CD14-positive monocyte (primary cell): ENCODE measurements around the gene DPP10. TPM values are rescaled to one million over a fixed set of nuclear protein-coding genes. Genes with fewer than 3 reads are reported as not detected.

Experiments
- DNase-seq, 3 donors: peaks; one replicate each; pipeline ENCODE4 v3.0.0-alpha.2; 2011 to 2022
- H2AFZ ChIP-seq: 2 replicates; pipeline ENCODE4 v1.6.0; 2012; ENCODE audit warnings: mild to moderate bottlenecking, low read depth, low read length, inconsistent platforms; ENCODE audit not compliant: insufficient read depth, poor library complexity, severe bottlenecking
- H3K27ac ChIP-seq, 2 donors: 1 replicate in 1 of 2; 2 replicates in 1 of 2; pipeline ENCODE4 v1.5.1; 2012 to 2013; ENCODE audit warnings: low read length in 2 of 2, control low read depth in 1 of 2, inconsistent platforms in 1 of 2, low read depth in 1 of 2, mild to moderate bottlenecking in 1 of 2
- H3K27me3 ChIP-seq, 2 donors: one replicate each; pipeline versions ENCODE4 v1.6.0 to v1.6.1; 2011 to 2013; ENCODE audit warnings: low read length in 2 of 2; ENCODE audit not compliant: control insufficient read depth in 2 of 2, insufficient read depth in 2 of 2
- H3K36me3 ChIP-seq, 2 donors: replicated peaks in 1 of 2; 1 replicate in 1 of 2; 2 replicates in 1 of 2; pipeline versions ENCODE4 v1.5.1 to v1.6.1; 2012 to 2013; ENCODE audit warnings: low read length in 2 of 2, control low read depth in 1 of 2, inconsistent platforms in 1 of 2, mild to moderate bottlenecking in 1 of 2; ENCODE audit not compliant: insufficient read depth in 2 of 2, control insufficient read depth in 1 of 2
- H3K4me1 ChIP-seq, 2 donors: 1 replicate in 1 of 2; 2 replicates in 1 of 2; pipeline versions ENCODE4 v1.5.1 to v1.6.1; 2012 to 2013; ENCODE audit warnings: low read length in 2 of 2, control low read depth in 1 of 2, inconsistent platforms in 1 of 2, mild to moderate bottlenecking in 1 of 2, moderate library complexity in 1 of 2; ENCODE audit not compliant: insufficient read depth in 2 of 2, control insufficient read depth in 1 of 2
- H3K4me2 ChIP-seq: replicated peaks from 2 replicates; pipeline ENCODE3; 2012; ENCODE audit warnings: low read length, moderate library complexity, mild to moderate bottlenecking; ENCODE audit not compliant: poor library complexity, severe bottlenecking; ENCODE audit errors: extremely low read depth
- H3K4me3 ChIP-seq, 3 experiments: fragments of 200-600 bp in 1 of 3; sonication (generic) in 1 of 3; replicated peaks in 1 of 3; 1 replicate in 2 of 3; 2 replicates in 1 of 3; pipeline ENCODE4 v1.5.1; 2011 to 2013; ENCODE audit warnings: low read length in 3 of 3, mild to moderate bottlenecking in 3 of 3, control low read depth in 2 of 3, low read depth in 2 of 3, inconsistent platforms in 1 of 3, moderate library complexity in 1 of 3
- H3K79me2 ChIP-seq: 2 replicates; pipeline ENCODE4 v1.6.0; 2012; ENCODE audit warnings: mild to moderate bottlenecking, control low read depth, inconsistent platforms, low read length, moderate library complexity; ENCODE audit not compliant: insufficient read depth
- H3K9ac ChIP-seq: 2 replicates; pipeline ENCODE4 v1.6.0; 2017; ENCODE audit warnings: low read length, mild to moderate bottlenecking; ENCODE audit not compliant: insufficient read depth, poor library complexity, severe bottlenecking
- H3K9me3 ChIP-seq, 2 donors: replicated peaks in 1 of 2; 1 replicate in 1 of 2; 2 replicates in 1 of 2; pipeline versions ENCODE4 v1.5.1 to v1.6.1; 2012 to 2013; ENCODE audit warnings: low read length in 2 of 2, control low read depth in 1 of 2; ENCODE audit not compliant: control insufficient read depth in 1 of 2, insufficient read depth in 1 of 2
- H4K20me1 ChIP-seq: 2 replicates; pipeline ENCODE4 v1.6.0; 2012; ENCODE audit warnings: mild to moderate bottlenecking, low read length, control low read depth, moderate library complexity; ENCODE audit not compliant: insufficient read depth
- H3K27ac Mint-ChIP-seq, 7 donors: one replicate each; pipeline ENCODE4 v1.8.0; 2020; ENCODE audit warnings: mild to moderate bottlenecking in 7 of 7, mixed read lengths in 7 of 7, moderate library complexity in 6 of 7, inconsistent platforms in 2 of 7
- H3K27me3 Mint-ChIP-seq, 3 donors: one replicate each; pipeline ENCODE4 v1.8.0; 2021 to 2022; ENCODE audit warnings: low read depth in 3 of 3, mild to moderate bottlenecking in 3 of 3, mixed read lengths in 3 of 3, moderate library complexity in 3 of 3, inconsistent platforms in 1 of 3
- H3K36me3 Mint-ChIP-seq, 2 donors: one replicate each; pipeline ENCODE4 v1.8.0; 2020; ENCODE audit warnings: mixed read lengths in 2 of 2, inconsistent platforms in 1 of 2, mild to moderate bottlenecking in 1 of 2
- H3K4me1 Mint-ChIP-seq: one replicate; pipeline ENCODE4 v1.8.0; 2020; ENCODE audit warnings: mild to moderate bottlenecking, mixed read lengths
- H3K4me3 Mint-ChIP-seq, 2 donors: one replicate each; pipeline ENCODE4 v1.8.0; 2020; ENCODE audit warnings: mild to moderate bottlenecking in 2 of 2, mixed read lengths in 2 of 2, moderate library complexity in 1 of 2
- H3K9me3 Mint-ChIP-seq, 7 donors: one replicate each; pipeline ENCODE4 v1.8.0; 2020 to 2022; ENCODE audit warnings: mixed read lengths in 7 of 7, mild to moderate bottlenecking in 6 of 7, moderate library complexity in 6 of 7, inconsistent platforms in 2 of 7
- CTCF ChIP-seq: fragments of 200-600 bp; IDR thresholded peaks from one replicate; pipeline ENCODE4 v1.8.0; 2022; ENCODE audit warnings: antibody characterized with exemption, mild to moderate bottlenecking
- WGBS: methylation state at CpG from one replicate; pipeline ENCODE4 v1.1.5; 2013; ENCODE audit warnings: missing lambda C conversion rate; ENCODE audit not compliant: insufficient coverage; 5-methylcytosine and 5-hydroxymethylcytosine counted together
- intact Hi-C, 2 donors: fragments of 100-400 bp; cut with micrococcal nuclease; formaldehyde crosslinking; loops; one replicate each; pipeline versions ENCODE4 v1.15.0 to v1.15.1; 2023
- polyA plus RNA-seq, 3 donors: library from polyadenylated mRNA; depleted of rRNA in 1 of 3; unstranded in 2 of 3; stranded (reverse) in 1 of 3; fragments of 300-500 nt in 2 of 3; fragments of >200 nt in 1 of 3; fragmentation: Illumina TruSeq in 2 of 3; gene quantifications; 1 replicate in 2 of 3; 2 replicates in 1 of 3; pipeline ENCODE4 v1.2.3, GENCODE V29; 2012 to 2021

Gene DPP10
- polyA plus RNA-seq, 3 donors, result not detected

- intact Hi-C loops, result no loop called here
- no peak for DNase-seq
- no peak for TF ChIP-seq CTCF
Measured at GRCh38 chr2:115584507-115584906, 1142.1 kb downstream of the DPP10 start.

GRCh38 chr2:115596659-115597375 is 1154.4 kb downstream of the DPP10 start:
- no peaks in the 10 kb centered on the region for H3K36me3 ChIP-seq
- no peak overlapping the region for H3K27ac ChIP-seq
- H3K36me3 Mint-ChIP-seq, result no peaks in the 10 kb centered on the region
- H3K4me3 ChIP-seq, result no peak overlapping the region
- DNase-seq, result no peak
- H3K27me3 Mint-ChIP-seq, result peaks cover 0 to 2% (median 0%) of the 10 kb centered on the region in 3 donors
- no peaks in the 10 kb centered on the region for H3K4me1 Mint-ChIP-seq
- no peaks in the 10 kb centered on the region for H4K20me1 ChIP-seq
- H3K9me3 ChIP-seq, result peaks cover 5 to 10% of the 10 kb centered on the region in 2 donors
- no peaks in the 10 kb centered on the region for H3K4me1 ChIP-seq
- H3K27ac Mint-ChIP-seq, result no peak overlapping the region
- H3K9ac ChIP-seq, result no peak overlapping the region
- H3K27me3 ChIP-seq, result no peaks in the 10 kb centered on the region
- intact Hi-C loops, result no loop called here
- H2AFZ ChIP-seq, result no peak overlapping the region
- no peak for TF ChIP-seq CTCF
- no peaks in the 10 kb centered on the region for H3K79me2 ChIP-seq
- H3K4me2 ChIP-seq, result no peak overlapping the region
- 60% methylated on average over 1 of the region's 3 CpGs for WGBS
- no peak overlapping the region for H3K4me3 Mint-ChIP-seq
- H3K9me3 Mint-ChIP-seq, result peaks cover 3 to 7% (median 5%) of the 10 kb centered on the region in 7 donors

More at GRCh38 chr2:115584507-115584906, 1142.1 kb downstream of the DPP10 start:
- Histone ChIP-seq H3K9ac (no peak overlapping the region), H3K79me2 (no peaks in the 10 kb centered on the region), H3K9me3 (peaks cover 0 to 7% of the 10 kb centered on the region in 2 donors), H4K20me1 (no peaks in the 10 kb centered on the region), H3K4me3 (no peak overlapping the region), H2AFZ (no peak overlapping the region), H3K27ac (no peak overlapping the region), H3K4me2 (no peak overlapping the region), H3K4me1 (no peaks in the 10 kb centered on the region), H3K36me3 (no peaks in the 10 kb centered on the region), H3K27me3 (no peaks in the 10 kb centered on the region)
- H3K27me3 Mint-ChIP-seq, result peaks cover 0 to 3% (median 0%) of the 10 kb centered on the region in 3 donors
- no peaks in the 10 kb centered on the region for H3K36me3 Mint-ChIP-seq
- no peak overlapping the region for H3K4me3 Mint-ChIP-seq
- no peak overlapping the region for H3K27ac Mint-ChIP-seq
- peaks cover 5 to 12% (median 8%) of the 10 kb centered on the region in 7 donors for H3K9me3 Mint-ChIP-seq
- H3K4me1 Mint-ChIP-seq, result no peaks in the 10 kb centered on the region
- 83% methylated on average over 1 of the region's 2 CpGs for WGBS
